HAP-1 (cell line): ENCODE measurements around the gene NR5A2.

Experiments
- DNase-seq, 2 experiments: peaks; one replicate each; pipeline ENCODE4 v3.0.0-alpha.2; 2016 to 2020; ENCODE audit warnings: low spot score in 2 of 2
- H3K27me3 ChIP-seq: fragments of 250-450 bp; sonication (Bioruptor Pico); 2 replicates; pipeline ENCODE4 v1.5.1; 2020; ENCODE audit warnings: low read depth, mild to moderate bottlenecking, moderate library complexity
- H3K36me3 ChIP-seq: fragments of 250-450 bp; sonication (Bioruptor Pico); replicated peaks from 2 replicates; pipeline ENCODE4 v1.5.1; 2020; ENCODE audit warnings: mild to moderate bottlenecking
- H3K4me1 ChIP-seq: fragments of 250-450 bp; sonication (Bioruptor Pico); 2 replicates; pipeline ENCODE4 v1.5.1; 2020; ENCODE audit warnings: mild to moderate bottlenecking
- H3K4me3 ChIP-seq: fragments of 250-450 bp; sonication (Bioruptor Pico); 2 replicates; pipeline ENCODE4 v1.5.1; 2020; ENCODE audit warnings: mild to moderate bottlenecking, moderate library complexity
- H3K9me3 ChIP-seq: fragments of 250-450 bp; sonication (Bioruptor Pico); 2 replicates; pipeline ENCODE4 v1.5.1; 2020; ENCODE audit warnings: mild to moderate bottlenecking, moderate library complexity
- in situ Hi-C: fragments of 300-500 bp; cut with MboI; formaldehyde crosslinking; loops from 3 replicates; pipeline ENCODE4 v1.14.3; 2020; ENCODE audit warnings: low sequenced_read_pairs, inconsistent platforms, mixed read lengths

NR5A2 gene

DNA sequence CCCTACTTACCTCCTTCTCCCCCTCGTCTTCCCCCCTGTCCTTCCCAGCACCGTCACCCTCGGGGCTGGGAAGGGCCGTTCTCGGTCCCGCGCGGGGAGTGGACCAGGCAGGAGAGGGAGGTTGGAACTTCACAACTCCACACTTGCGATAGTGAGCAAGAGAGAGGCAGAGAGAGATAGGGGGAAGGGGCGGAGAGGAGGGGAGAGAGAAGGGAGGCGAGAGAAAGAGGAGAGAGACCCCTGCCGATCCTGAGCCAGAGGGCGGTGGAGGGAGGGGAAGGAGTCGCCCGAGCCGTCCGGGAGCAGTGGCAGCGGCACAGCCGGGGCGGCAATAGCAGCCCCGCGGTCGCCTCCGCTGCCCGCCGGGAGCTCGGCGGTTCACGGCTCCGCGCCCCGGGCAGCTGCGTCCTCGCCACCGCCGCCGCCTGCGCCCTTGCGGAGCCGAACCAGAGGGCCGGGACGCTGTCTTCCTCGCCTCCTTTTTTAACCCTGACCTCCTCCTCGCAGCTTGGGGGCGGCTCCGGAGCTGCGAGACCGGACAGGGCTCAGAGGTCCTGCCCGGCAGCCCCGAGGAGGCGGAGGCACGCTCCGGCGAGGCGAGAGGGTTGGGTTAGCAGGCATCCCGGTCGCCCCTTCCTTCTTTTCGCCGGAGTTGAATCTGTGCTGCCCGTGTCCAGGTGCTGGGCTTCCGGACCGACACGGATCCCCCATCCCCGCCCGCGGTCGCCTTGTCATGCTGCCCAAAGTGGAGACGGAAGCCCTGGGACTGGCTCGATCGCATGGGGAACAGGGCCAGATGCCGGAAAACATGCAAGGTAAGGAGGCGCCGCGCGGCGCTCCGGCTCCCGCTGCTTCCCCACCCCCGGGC lies 11.7 kb downstream of the NR5A2 start:
- in situ Hi-C loops = loop anchor here (10.0 kb wide), 1 partner anchor 244 kb away; no protein-coding TSS in a partner anchor
- Histone ChIP-seq H3K9me3 (no peaks in the 10 kb centered on the region), H3K4me1 (peaks cover 22% of the 10 kb centered on the region)

DNA sequence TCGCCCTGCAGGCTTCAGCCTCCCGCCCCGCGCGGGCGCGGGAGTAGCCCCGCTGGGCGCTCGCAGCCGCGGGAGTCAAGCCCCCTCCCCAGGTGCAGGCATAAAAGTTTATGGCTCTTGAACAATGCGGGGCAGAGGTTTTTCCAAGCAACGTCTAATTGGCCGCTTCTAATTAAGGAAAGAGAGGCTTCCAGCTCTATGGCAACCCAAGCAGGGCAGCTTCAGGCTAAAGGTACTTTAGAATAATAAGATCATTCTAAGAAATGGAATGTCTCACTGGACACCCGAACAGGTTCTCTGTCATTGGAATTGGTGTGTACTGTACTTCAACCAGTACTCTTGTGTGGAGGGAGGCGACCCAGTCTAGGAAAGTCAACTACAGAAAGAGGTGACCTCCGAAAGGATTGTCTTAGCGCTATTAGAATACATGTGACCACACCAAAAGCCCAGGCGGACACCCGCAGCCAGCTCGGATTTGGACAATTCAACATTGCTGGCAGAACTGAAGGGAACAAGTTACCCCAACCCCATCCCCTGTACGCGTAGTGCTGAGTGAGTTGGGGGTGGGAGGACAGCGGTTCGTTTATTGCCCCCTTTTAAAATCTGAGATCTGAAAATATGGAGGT lies 12.5 kb downstream of the NR5A2 start:
- Histone ChIP-seq H3K27me3 (no peaks in the 10 kb centered on the region), H3K36me3 (peaks cover 6% of the 10 kb centered on the region; the same call in 1 of the 2 replicates), H3K9me3 (no peaks in the 10 kb centered on the region), H3K4me1 (peaks cover 22% of the 10 kb centered on the region), H3K4me3 (peak overlapping the region; percentile 78)
- in situ Hi-C loops = loop anchor here (10.0 kb wide), 2 partner anchors 245 to 355 kb away; no protein-coding TSS in a partner anchor
- peak; percentile 32 to 34 for DNase-seq

More for the DNA sequence above, 11.7 kb downstream of the NR5A2 start:
- H3K4me3 ChIP-seq = peak overlapping the region; percentile 78
- DNase-seq = peak; percentile 54 to 65
- H3K27me3 ChIP-seq = no peaks in the 10 kb centered on the region
- no peaks in the 10 kb centered on the region for H3K36me3 ChIP-seq

DNA sequence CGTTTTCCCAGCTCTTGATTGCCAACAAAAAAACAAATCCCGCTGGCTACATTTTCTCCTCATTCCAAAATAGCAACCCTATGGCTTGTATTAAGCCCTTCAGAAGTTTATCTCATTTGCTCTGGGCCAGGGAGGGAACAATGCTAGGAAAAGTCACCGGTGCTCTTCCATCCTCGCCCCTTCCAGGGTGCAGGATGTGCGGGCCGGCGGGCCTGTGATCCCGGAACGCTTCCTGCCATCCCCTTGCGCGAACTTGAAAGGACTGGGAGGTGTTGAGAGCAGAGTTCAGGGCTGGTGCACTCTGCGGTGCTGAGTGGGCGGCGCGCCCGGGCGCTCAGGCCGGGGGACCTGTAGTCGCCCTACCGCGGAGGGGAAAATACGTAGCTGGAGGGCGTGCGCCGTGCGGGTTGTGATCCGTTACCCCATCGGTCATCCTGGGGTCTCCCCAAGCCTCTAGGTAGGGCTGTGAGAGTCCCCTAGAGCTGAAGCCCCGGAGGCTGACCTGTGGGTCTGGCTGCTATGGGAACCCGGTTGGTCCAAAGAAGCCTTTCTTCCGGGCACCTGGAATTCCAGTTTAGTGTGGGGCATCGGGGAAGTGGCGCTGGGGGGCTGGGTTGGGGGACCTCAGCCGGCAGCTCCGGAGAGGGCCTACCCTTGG lies 13.1 kb downstream of the NR5A2 start:
- in situ Hi-C loops = loop anchor here (10.0 kb wide), 1 partner anchor 356 kb away; no protein-coding TSS in a partner anchor
- peaks cover 22% of the 10 kb centered on the region for H3K4me1 ChIP-seq
- no peaks in the 10 kb centered on the region for H3K9me3 ChIP-seq
- H3K27me3 ChIP-seq = no peaks in the 10 kb centered on the region
- peak overlapping the region; percentile 78 for H3K4me3 ChIP-seq
- peak; percentile 58 to 78 for DNase-seq
- peaks cover 12% of the 10 kb centered on the region for H3K36me3 ChIP-seq

DNA sequence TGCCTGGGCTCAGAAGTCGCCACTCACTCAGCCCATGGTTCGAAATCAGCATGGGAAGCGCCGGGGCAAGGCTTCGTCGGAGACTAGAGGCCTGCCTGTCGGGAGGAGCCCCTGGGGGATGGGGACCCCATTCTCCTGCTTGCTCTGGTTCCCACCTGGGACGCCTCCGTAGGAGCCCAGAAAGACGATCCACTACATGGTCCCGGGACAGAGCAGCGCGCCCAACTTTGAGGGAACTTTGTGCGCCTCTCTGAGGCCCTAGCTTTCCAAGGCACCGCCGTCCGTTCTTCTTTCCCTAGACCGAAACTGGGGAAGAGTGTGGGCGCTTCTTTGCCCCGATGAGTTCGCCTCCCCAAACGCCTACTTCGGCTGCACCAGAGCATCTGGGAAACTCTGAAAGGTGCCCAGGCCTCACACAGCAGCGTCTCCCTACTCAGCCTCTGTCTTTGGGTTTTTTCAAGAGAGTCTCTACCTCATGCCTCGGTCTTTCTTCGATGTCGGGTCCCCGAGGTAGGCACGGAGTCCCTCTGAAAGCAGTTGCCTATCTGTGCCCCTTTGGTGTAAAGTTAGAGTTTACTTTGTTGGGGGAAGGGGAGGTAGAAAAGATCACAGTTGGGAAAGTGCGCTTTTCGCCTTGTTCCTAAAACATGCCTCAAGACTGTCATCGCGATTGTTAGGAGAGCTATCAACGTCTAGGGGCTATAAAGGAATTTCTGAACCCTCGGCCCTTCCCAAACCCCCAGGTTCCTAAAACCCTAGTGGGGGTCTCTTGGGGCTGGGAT lies 14.0 kb downstream of the NR5A2 start:
- H3K4me1 ChIP-seq = peaks cover 22% of the 10 kb centered on the region
- no peaks in the 10 kb centered on the region for H3K9me3 ChIP-seq
- in situ Hi-C loops = loop anchor here (10.0 kb wide), 1 partner anchor 357 kb away; no protein-coding TSS in a partner anchor
- peak; percentile 25 to 50 for DNase-seq
- peaks cover 21% of the 10 kb centered on the region for H3K36me3 ChIP-seq
- H3K27me3 ChIP-seq = no peaks in the 10 kb centered on the region
- H3K4me3 ChIP-seq = peak overlapping the region; percentile 78

DNA sequence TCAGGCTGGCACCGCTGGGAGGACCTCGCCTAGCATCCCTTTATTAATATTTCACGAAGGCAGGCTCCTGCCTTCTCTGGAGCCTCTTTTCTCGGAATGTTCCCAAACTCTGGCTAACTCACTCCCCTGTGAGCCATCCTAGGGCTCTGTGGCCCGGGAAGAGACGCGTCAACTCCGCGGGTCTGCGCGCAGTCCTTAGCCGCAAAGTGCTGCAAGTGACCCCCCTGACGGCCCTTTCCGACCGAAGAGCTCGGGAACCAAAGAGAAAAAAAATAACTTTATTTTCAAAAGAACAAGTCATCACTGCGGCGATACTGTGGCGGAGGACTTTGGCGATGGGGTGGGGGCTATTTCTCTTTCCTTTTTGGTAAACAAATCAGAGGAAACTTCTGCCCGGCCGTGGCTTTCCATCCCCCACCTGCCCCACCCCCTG lies 14.6 kb downstream of the NR5A2 start:
- no peaks in the 10 kb centered on the region for H3K27me3 ChIP-seq
- peak overlapping the region; percentile 78 for H3K4me3 ChIP-seq
- H3K36me3 ChIP-seq = peaks cover 26% of the 10 kb centered on the region
- in situ Hi-C loops = loop anchor here (10.0 kb wide), 1 partner anchor 357 kb away; no protein-coding TSS in a partner anchor
- peak in 1 of 2 experiments; percentile 44 for DNase-seq
- H3K4me1 ChIP-seq = peaks cover 22% of the 10 kb centered on the region
- H3K9me3 ChIP-seq = no peaks in the 10 kb centered on the region

DNA sequence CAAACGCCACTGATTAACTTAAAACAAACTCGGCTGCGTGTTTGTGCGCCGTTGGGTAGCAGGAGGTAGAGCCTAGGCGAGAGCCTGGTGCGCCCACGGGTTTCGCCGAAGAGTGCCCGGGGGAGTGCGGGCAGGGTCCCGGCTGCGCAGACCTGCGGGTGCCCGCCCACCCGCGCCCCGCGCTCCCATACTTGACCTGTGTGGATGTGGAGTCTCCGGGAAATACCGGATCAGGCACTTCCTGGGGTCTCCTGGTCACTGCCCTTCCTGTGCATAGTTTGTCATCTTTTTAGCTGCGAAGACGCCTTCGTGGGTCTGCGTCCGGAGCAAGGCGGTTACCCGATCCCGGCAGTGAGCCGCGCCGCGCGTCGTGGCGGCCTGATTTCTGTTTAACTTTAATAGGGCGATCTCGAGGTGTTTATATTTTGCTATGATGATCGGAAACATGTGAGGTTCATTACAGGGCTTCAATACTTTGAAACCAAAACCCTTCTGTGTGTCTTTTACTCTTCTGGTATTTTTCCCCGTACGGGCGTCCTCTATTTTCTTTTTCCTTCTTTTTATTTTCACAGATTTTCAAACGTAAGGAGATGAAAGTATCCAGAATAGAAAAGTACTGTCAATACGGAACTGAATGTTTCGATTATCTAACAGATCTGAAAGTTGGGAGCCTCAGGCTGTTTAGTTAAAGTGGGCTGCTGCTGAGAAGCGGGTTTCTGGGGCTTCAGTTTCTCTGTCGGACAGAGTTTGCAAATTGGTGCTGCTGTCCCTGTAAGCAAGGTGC lies 15.2 kb downstream of the NR5A2 start:
- Histone ChIP-seq H3K4me3 (peak overlapping the region; percentile 78), H3K36me3 (peaks cover 27% of the 10 kb centered on the region), H3K9me3 (no peaks in the 10 kb centered on the region), H3K27me3 (no peaks in the 10 kb centered on the region), H3K4me1 (peaks cover 18% of the 10 kb centered on the region)
- DNase-seq = peak in 1 of 2 experiments; percentile 50
- in situ Hi-C loops = loop anchor here (10.0 kb wide), 1 partner anchor 358 kb away; no protein-coding TSS in a partner anchor

DNA sequence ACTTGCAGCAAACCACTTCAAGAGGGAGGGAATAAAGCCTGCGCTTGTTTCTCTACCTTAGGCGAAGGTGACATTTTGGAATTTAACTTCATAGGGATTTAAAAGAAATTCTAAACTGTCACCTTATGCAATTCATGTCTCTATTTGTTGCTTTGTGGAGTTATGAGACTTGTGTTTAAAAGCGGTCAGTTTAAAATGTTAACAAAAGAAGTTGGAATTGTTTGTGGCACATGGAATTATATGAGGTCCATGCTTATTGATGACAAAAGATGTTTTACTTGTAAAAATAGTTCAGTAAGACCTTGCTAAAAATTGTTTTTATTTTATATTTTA lies 15.8 kb downstream of the NR5A2 start:
- Histone ChIP-seq H3K27me3 (no peaks in the 10 kb centered on the region), H3K4me1 (peaks cover 18% of the 10 kb centered on the region), H3K4me3 (peak overlapping the region; percentile 78), H3K9me3 (no peaks in the 10 kb centered on the region), H3K36me3 (peaks cover 33% of the 10 kb centered on the region)
- DNase-seq = peak in 1 of 2 experiments; percentile 27
- in situ Hi-C loops = loop anchor here (10.0 kb wide), 1 partner anchor 359 kb away; no protein-coding TSS in a partner anchor

DNA sequence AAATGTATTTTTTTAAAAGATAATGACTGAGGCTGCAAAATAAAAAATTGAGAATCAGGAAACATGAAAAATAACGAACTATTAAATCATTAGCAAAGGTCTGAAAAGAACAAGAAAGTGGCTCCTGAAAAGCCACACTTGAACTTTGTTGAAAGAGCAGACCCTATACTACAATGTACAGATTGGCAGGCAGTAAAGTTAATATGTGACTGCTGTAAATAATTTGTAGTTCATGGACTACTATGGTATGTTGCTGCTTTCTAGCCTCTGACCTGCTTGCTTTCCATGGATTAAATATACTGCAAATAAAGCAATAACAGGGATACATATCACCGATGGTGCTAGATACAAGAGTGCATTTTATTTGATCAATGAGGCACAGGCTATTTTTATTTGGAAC lies 18.6 kb downstream of the NR5A2 start:
- peaks cover 16% of the 10 kb centered on the region for H3K4me1 ChIP-seq
- no peaks in the 10 kb centered on the region for H3K27me3 ChIP-seq
- in situ Hi-C loops = loop anchor here (10.0 kb wide), 1 partner anchor 361 kb away; no protein-coding TSS in a partner anchor
- H3K36me3 ChIP-seq = peaks cover 38% of the 10 kb centered on the region
- no peaks in the 10 kb centered on the region for H3K9me3 ChIP-seq
- H3K4me3 ChIP-seq = no peak overlapping the region
- no peak for DNase-seq

DNA sequence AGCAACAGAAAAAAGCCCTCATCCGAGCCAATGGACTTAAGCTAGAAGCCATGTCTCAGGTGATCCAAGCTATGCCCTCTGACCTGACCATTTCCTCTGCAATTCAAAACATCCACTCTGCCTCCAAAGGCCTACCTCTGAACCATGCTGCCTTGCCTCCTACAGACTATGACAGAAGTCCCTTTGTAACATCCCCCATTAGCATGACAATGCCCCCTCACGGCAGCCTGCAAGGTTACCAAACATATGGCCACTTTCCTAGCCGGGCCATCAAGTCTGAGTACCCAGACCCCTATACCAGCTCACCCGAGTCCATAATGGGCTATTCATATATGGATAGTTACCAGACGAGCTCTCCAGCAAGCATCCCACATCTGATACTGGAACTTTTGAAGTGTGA lies 20.7 kb downstream of the NR5A2 start:
- peak; percentile 43 to 74 for DNase-seq
- Histone ChIP-seq H3K4me1 (peaks cover 10% of the 10 kb centered on the region), H3K4me3 (no peak overlapping the region), H3K27me3 (no peaks in the 10 kb centered on the region), H3K36me3 (peaks cover 38% of the 10 kb centered on the region), H3K9me3 (no peaks in the 10 kb centered on the region)
- in situ Hi-C loops = loop anchor here (10.0 kb wide), 1 partner anchor 363 kb away; no protein-coding TSS in a partner anchor

DNA sequence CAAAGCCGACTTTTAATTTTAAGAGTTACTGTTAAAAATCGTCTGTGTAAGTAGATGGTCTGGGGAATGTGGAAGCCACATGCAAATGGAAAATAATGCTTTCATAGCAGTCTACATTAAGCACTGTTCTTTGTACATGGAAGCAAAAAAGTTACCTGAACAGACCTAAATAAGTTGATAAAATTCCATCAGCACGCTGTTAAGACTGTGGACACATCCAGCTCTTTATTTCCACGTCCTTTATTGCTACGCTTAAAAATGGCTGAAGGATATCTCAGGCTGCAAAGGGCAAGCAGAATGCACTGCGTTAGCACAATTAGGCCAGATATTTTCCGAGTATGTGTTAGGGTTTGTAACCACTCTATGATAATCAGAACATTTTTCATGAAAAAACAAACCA lies 22.3 kb downstream of the NR5A2 start:
- no peak for DNase-seq
- Histone ChIP-seq H3K27me3 (no peaks in the 10 kb centered on the region), H3K4me3 (no peak overlapping the region), H3K4me1 (peaks cover 7% of the 10 kb centered on the region), H3K36me3 (peaks cover 34% of the 10 kb centered on the region), H3K9me3 (no peaks in the 10 kb centered on the region)
- in situ Hi-C loops = loop anchor here (10.0 kb wide), 1 partner anchor 365 kb away; no protein-coding TSS in a partner anchor

DNA sequence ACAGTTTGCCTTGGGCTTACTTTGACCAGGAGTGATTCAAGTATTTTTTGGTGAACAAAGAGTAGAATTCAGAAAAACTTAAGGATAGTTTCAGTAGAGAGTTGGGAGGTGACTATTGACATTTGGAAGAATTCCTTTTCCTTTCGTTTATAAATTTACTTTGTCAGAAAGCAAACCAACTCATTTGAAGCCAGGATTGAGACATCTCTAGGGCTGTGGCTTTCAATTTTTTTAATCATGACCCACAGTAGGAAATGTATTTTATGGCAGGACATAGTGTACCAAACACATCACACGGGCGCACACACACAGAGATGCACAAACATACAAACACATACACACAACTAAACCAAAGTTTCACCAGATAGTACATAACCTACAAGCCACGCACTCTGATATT lies 24.1 kb downstream of the NR5A2 start:
- H3K4me1 ChIP-seq = peaks cover 7% of the 10 kb centered on the region
- peaks cover 17% of the 10 kb centered on the region for H3K36me3 ChIP-seq
- no peaks in the 10 kb centered on the region for H3K27me3 ChIP-seq
- no peaks in the 10 kb centered on the region for H3K9me3 ChIP-seq
- DNase-seq = no peak
- H3K4me3 ChIP-seq = no peak overlapping the region
- in situ Hi-C loops = no loop called here

DNA sequence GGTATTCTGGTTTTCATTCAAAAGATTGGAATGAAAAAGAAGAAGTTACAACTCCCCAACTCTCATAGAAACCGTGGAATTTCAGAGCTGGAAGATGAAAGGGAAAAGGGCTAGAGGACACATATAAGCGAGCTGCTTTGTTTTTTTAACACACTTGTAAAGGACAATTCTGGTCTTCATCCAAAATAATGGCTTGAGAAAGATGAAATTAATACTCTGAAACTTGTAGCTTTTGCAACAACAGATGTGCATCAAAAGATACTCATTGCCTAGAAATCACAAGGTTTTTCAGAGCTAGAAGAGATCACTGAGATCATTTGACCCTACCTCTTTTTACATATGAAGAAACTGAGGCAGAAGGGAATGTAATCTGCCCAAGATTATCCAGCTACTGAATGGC lies 25.6 kb downstream of the NR5A2 start:
- Histone ChIP-seq H3K36me3 (peaks cover 7% of the 10 kb centered on the region), H3K4me1 (peaks cover 3% of the 10 kb centered on the region)
- in situ Hi-C loops = no loop called here

More for the DNA sequence above, 25.6 kb downstream of the NR5A2 start:
- H3K4me3 ChIP-seq = no peak overlapping the region
- DNase-seq = no peak
- no peaks in the 10 kb centered on the region for H3K9me3 ChIP-seq
- no peaks in the 10 kb centered on the region for H3K27me3 ChIP-seq
